ENCODE results near the gene COX6B2. TPM values are rescaled to one million over a fixed set of nuclear protein-coding genes. Genes with fewer than 3 reads are reported as not detected.

COX6B2 gene
- total and polyA plus RNA-seq, 2 donors (not counting 3 experiments of a cell fraction or from before 2014, with no cell fraction given) = not detected

GRCh38 chr19:55400281-55401087 lies 46.0 kb upstream of the COX6B2 start:
- no peaks in the 10 kb centered on the region for H3K27me3 ChIP-seq (ENCODE audit: control insufficient read depth in 2 of 2, insufficient read depth in 2 of 2, low read length in 2 of 2)
- H4K20me1 ChIP-seq (replicated peaks; ENCODE audit: control insufficient read depth, extremely low read depth, insufficient read depth, low read length) = no peaks in the 10 kb centered on the region
- no peaks in the 10 kb centered on the region for H3K9me1 ChIP-seq (replicated peaks; ENCODE audit: control insufficient read depth, extremely low read depth, insufficient read depth, low read length)
- no peak overlapping the region for H3K4me2 ChIP-seq (ENCODE audit: insufficient read depth, low read length)
- H3K27ac ChIP-seq (ENCODE audit: insufficient read depth, low read depth, low read length) = no peak overlapping the region
- H3K36me3 ChIP-seq (ENCODE audit: control insufficient read depth in 2 of 2, extremely low read depth in 1 of 2, insufficient read depth in 2 of 2, low read length in 2 of 2) = peaks cover 17 to 23% of the 10 kb centered on the region in 2 experiments
- peaks cover 33% of the 10 kb centered on the region for H3K79me2 ChIP-seq (ENCODE audit: control insufficient read depth, insufficient read depth, low read length)
- H3K4me3 ChIP-seq (replicated peaks in 1 of 3; ENCODE audit: insufficient read depth in 1 of 3, low read depth in 1 of 3, low read length in 3 of 3) = no peak overlapping the region
- BruUV-seq (replicated peaks) = no TSS peak
- TF ChIP-seq POLR2A (IDR thresholded peaks at IDR 0.05; ENCODE audit: low read depth, low read length) = peak; percentile 7
- TF ChIP-seq GATA2 (IDR thresholded peaks at IDR 0.05; ENCODE audit: insufficient read depth, insufficient read length, low read depth, low read length) = no peak
- no peak overlapping the region for H3K9ac ChIP-seq (replicated peaks; ENCODE audit: extremely low read depth, insufficient read depth, low read length)
- no peak for FAIRE-seq
- H2AFZ ChIP-seq (ENCODE audit: low read depth, low read length) = no peak overlapping the region
- ChIA-PET POLR2A (no interaction called here), CTCF (interaction anchor here (1.2 kb wide), 1 partner anchor 99 kb away, joined by 3 read pairs; no protein-coding TSS in a partner anchor)
- intact Hi-C loops (cut with micrococcal nuclease) (no loop called here), dilution Hi-C loops (cut with MboI; ENCODE audit: extremely low pct_ligation_motif_present, low sequenced_read_pairs) (no loop called here)
- DNase-seq (ENCODE audit: low read depth, low spot score) = no peak
- H3K9me3 ChIP-seq (replicated peaks; ENCODE audit: control insufficient read depth, insufficient read depth, low read length) = no peaks in the 10 kb centered on the region
- no peaks in the 10 kb centered on the region for H3K4me1 ChIP-seq (ENCODE audit: control insufficient read depth, extremely low read depth, insufficient read depth, low read length)

GRCh38 chr19:55398200-55398925 lies 43.8 kb upstream of the COX6B2 start:
- Histone ChIP-seq H3K9me3 (replicated peaks; ENCODE audit: control insufficient read depth, insufficient read depth, low read length) (no peaks in the 10 kb centered on the region), H3K4me2 (ENCODE audit: insufficient read depth, low read length) (no peak overlapping the region), H3K27me3 (ENCODE audit: control insufficient read depth in 2 of 2, insufficient read depth in 2 of 2, low read length in 2 of 2) (no peaks in the 10 kb centered on the region), H3K4me1 (ENCODE audit: control insufficient read depth, extremely low read depth, insufficient read depth, low read length) (no peaks in the 10 kb centered on the region), H3K36me3 (ENCODE audit: control insufficient read depth in 2 of 2, extremely low read depth in 1 of 2, insufficient read depth in 2 of 2, low read length in 2 of 2) (peaks cover 17 to 18% of the 10 kb centered on the region in 2 experiments), H3K9ac (replicated peaks; ENCODE audit: extremely low read depth, insufficient read depth, low read length) (no peak overlapping the region), H3K4me3 (replicated peaks in 1 of 3; ENCODE audit: insufficient read depth in 1 of 3, low read depth in 1 of 3, low read length in 3 of 3) (no peak overlapping the region), H3K79me2 (ENCODE audit: control insufficient read depth, insufficient read depth, low read length) (peaks cover 18% of the 10 kb centered on the region), H4K20me1 (replicated peaks; ENCODE audit: control insufficient read depth, extremely low read depth, insufficient read depth, low read length) (no peaks in the 10 kb centered on the region), H3K9me1 (replicated peaks; ENCODE audit: control insufficient read depth, extremely low read depth, insufficient read depth, low read length) (no peaks in the 10 kb centered on the region), H3K27ac (ENCODE audit: insufficient read depth, low read depth, low read length) (no peak overlapping the region), H2AFZ (ENCODE audit: low read depth, low read length) (no peak overlapping the region)
- no TSS peak for BruUV-seq (replicated peaks)
- FAIRE-seq (no peak), DNase-seq (ENCODE audit: low read depth, low spot score) (no peak)
- intact Hi-C loops (cut with micrococcal nuclease) (no loop called here), dilution Hi-C loops (cut with MboI; ENCODE audit: extremely low pct_ligation_motif_present, low sequenced_read_pairs) (no loop called here)
- ChIA-PET POLR2A (no interaction called here), CTCF (interaction anchor here (1.1 to 1.2 kb wide), 2 partner anchors 9 to 106 kb away, joined by 3 read pairs; partner anchors contain the start of gene UBE2S)
- TF ChIP-seq MYC (IDR thresholded peaks at IDR 0.05; ENCODE audit: low read depth, low read length) (no peak), POLR2AphosphoS5 (IDR thresholded peaks at IDR 0.05; ENCODE audit: insufficient read depth, low read depth, low read length) (no peak), FOS (IDR thresholded peaks at IDR 0.05; ENCODE audit: borderline replicate concordance, insufficient read depth, low read length) (no peak), GATA2 (IDR thresholded peaks at IDR 0.05; ENCODE audit: insufficient read depth, insufficient read length, low read depth, low read length) (no peak), EZH2 (IDR thresholded peaks at IDR 0.05; ENCODE audit: borderline replicate concordance, low read depth, low read length, severe bottlenecking) (no peak), MAX (IDR thresholded peaks at IDR 0.05; ENCODE audit: insufficient read depth, insufficient read length) (no peak), JUN (IDR thresholded peaks at IDR 0.05; ENCODE audit: borderline replicate concordance, insufficient read depth, insufficient read length, low read depth) (no peak), CTCF (IDR thresholded peaks at IDR 0.05; ENCODE audit: extremely low read depth in 1 of 2, insufficient read depth in 1 of 2, low read depth in 1 of 2, low read length in 2 of 2) (no peak), POLR2A (IDR thresholded peaks at IDR 0.05; ENCODE audit: low read depth, low read length) (no peak)
